GM18907 (cell line): ENCODE results near the gene OR2J3.
"Not testable (repeated sequence)": the region's sequence is repeated elsewhere in the genome, so short reads cannot be mapped to it uniquely, and the experiment has no call there.

ENCODE experiments used
- ATAC-seq: cut with Tn5 transposase; IDR thresholded peaks from one replicate; pipeline ENCODE4 v1.9.1; 2021; ENCODE audit warnings: mild to moderate bottlenecking, moderate library complexity; ENCODE audit not compliant: unreplicated experiment

Gene OR2J3

DNA sequence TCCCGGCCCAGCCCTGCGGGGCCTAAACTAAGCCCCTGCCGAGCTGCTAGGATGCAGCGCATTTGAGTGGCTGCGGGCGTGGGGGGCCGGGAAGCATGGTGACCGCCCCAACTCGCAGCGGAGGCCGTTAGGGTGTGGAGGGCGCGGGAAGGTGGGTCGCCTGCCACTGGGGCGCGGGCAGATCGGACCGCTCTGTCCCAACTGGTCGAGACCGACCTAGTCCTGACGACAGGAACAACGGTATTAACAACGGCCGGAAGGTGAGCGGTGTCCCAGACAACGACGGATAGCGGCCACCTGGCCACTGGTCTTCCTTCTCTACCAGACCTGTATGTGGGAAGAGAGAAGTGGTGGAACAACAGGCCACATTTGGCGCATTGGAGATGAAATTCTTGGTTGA, 52.1 kb downstream of the OR2J3 start:
- not testable (repeated sequence) for ATAC-seq
